WERI-Rb-1 (cell line): ENCODE data around the gene ILDR1.
"Not testable (repeated sequence)": the region's sequence is repeated elsewhere in the genome, so short reads cannot be mapped to it uniquely, and the experiment has no call there.

Experiments used
- DNase-seq: peaks from one replicate; pipeline ENCODE4 v3.0.0-alpha.2; 2020
- H3K27ac ChIP-seq: fragments of 250-450 bp; sonication (Bioruptor Pico); 2 replicates; pipeline ENCODE4 v1.5.1; 2020; ENCODE audit warnings: mild to moderate bottlenecking, moderate library complexity
- H3K27me3 ChIP-seq: fragments of 250-450 bp; sonication (Bioruptor Pico); 2 replicates; pipeline ENCODE4 v1.5.1; 2021; ENCODE audit warnings: mild to moderate bottlenecking, low read depth, moderate library complexity; ENCODE audit not compliant: insufficient read depth, severe bottlenecking
- H3K36me3 ChIP-seq: fragments of 250-450 bp; sonication (Bioruptor Pico); 2 replicates; pipeline ENCODE4 v1.5.1; 2020; ENCODE audit warnings: mild to moderate bottlenecking, moderate library complexity
- H3K4me3 ChIP-seq: 2 replicates; pipeline ENCODE4 v1.5.1; 2011; ENCODE audit warnings: low read depth, mild to moderate bottlenecking, control low read depth, low read length
- H3K9me3 ChIP-seq: fragments of 250-450 bp; sonication (Bioruptor Pico); 2 replicates; pipeline ENCODE4 v1.5.1; 2021; ENCODE audit warnings: mild to moderate bottlenecking, moderate library complexity; ENCODE audit not compliant: severe bottlenecking
- TF ChIP-seq, protein P1 (sequence below): IDR thresholded peaks from 2 replicates; pipeline ENCODE4 v1.5.1; 2011; ENCODE audit warnings: low read depth, mild to moderate bottlenecking, control low read depth, inconsistent platforms, low read length

Gene ILDR1

DNA sequence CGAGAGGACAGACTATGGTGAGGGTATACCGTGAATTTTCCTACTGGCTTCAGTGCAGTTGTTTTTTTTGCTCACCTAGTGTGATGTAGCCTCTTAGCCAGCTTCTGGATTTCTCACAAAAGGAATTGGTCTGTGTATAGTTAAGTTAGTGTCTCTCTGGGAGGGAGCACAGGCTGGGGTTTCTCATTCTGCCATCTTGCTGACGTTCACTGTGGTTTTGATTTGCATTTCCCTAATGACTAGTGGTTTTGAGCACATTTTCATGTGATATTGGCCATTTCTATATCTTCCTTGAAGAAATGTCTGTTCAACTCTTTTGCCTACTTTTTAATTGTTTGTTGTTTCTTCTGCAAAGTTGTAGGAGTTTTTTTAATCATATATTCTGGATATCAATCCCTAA lies 30.9 kb upstream of the ILDR1 start:
- H3K27ac ChIP-seq: no peak overlapping the region
- TF ChIP-seq, protein P1, sequence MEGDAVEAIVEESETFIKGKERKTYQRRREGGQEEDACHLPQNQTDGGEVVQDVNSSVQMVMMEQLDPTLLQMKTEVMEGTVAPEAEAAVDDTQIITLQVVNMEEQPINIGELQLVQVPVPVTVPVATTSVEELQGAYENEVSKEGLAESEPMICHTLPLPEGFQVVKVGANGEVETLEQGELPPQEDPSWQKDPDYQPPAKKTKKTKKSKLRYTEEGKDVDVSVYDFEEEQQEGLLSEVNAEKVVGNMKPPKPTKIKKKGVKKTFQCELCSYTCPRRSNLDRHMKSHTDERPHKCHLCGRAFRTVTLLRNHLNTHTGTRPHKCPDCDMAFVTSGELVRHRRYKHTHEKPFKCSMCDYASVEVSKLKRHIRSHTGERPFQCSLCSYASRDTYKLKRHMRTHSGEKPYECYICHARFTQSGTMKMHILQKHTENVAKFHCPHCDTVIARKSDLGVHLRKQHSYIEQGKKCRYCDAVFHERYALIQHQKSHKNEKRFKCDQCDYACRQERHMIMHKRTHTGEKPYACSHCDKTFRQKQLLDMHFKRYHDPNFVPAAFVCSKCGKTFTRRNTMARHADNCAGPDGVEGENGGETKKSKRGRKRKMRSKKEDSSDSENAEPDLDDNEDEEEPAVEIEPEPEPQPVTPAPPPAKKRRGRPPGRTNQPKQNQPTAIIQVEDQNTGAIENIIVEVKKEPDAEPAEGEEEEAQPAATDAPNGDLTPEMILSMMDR: no peak
- DNase-seq: no peak
- H3K27me3 ChIP-seq: no peaks in the 10 kb centered on the region
- no peaks in the 10 kb centered on the region for H3K36me3 ChIP-seq
- H3K4me3 ChIP-seq: no peak overlapping the region
- no peaks in the 10 kb centered on the region for H3K9me3 ChIP-seq

DNA sequence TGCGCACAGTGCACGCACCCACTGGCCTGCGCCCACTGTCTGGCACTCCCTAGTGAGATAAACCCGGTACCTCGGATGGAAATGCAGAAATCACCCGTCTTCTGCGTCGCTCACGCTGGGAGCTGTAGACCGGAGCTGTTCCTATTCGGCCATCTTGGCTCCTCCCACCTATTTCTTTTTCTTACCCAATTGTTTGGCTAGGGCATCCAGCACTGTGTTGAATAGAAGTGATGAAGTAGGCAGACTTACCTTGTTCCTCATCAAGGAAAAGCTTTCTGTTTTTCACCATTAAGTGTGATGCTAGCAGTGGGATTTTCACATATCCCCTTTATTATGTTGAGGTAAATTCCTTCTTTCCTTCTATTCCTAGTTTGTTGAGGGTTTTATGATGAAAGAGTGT lies 25.7 kb upstream of the ILDR1 start:
- not testable (repeated sequence) for H3K4me3 ChIP-seq, H3K36me3 ChIP-seq, H3K27ac ChIP-seq, DNase-seq, H3K27me3 ChIP-seq, H3K9me3 ChIP-seq

DNA sequence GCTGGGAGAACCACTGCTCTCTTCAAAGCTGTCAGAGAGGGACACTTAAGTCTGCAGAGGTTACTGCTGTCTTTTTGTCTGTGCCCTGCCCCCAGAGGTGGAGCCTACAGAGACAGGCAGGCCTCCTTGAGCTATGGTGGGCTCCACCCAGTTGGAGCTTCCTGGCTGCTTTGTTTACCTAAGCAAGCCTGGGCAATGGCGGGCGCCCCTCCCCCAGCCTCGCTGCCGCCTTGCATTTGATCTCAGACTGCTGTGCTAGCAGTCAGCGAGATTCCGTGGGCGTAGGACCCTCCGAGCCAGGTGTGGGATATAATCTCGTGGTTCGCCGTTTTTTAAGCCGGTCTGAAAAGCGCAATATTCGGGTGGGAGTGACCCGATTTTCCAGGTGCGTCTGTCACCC lies 25.2 kb upstream of the ILDR1 start:
- not testable (repeated sequence) for H3K27ac ChIP-seq, DNase-seq

DNA sequence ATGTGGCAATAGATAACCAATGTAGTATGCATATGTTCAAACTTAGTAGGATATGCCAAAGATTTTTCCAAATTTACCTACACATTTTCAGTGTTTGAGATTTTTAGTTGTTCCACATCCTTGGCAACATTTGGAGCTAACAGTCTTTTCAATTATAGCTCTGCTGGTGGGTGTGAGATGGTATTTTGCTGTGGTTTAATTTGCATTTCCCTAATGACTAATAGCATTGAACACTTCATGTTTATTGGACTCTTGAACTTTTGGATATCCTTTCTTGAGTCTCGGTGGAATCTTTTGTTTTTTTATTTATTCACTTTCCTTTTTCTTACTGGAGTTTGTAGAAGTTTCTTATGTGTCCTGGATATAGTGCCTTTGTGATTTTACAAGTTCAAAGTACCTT lies 11.0 kb upstream of the ILDR1 start:
- Histone ChIP-seq H3K4me3 (no peak overlapping the region), H3K9me3 (peaks cover 10% of the 10 kb centered on the region), H3K27me3 (no peaks in the 10 kb centered on the region), H3K36me3 (no peaks in the 10 kb centered on the region), H3K27ac (no peak overlapping the region)
- TF ChIP-seq, protein P1: no peak
- DNase-seq: no peak

More for the DNA sequence above, 25.2 kb upstream of the ILDR1 start:
- H3K36me3 ChIP-seq, H3K9me3 ChIP-seq, H3K27me3 ChIP-seq, H3K4me3 ChIP-seq: not testable (repeated sequence)

DNA sequence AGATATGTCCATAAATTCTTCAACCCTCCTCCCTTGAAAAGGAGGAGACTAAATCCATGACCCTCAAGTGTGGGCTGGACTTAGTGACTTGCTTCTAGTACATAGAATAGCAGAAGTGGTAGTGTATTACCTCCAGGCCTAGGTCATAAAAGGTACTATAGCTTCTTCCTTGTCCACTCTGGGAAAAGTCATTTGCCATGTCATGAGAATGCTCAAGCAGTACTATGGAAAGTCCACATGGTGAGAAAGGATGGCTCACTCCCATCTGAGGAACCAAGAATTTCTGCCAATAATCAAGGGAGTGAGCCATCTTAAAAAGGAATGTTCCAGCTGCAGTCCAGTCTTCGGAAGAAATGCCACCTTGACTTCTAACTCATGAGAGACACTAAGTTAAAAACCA lies 10.5 kb upstream of the ILDR1 start:
- no peak overlapping the region for H3K27ac ChIP-seq
- TF ChIP-seq, protein P1: no peak
- no peaks in the 10 kb centered on the region for H3K36me3 ChIP-seq
- no peak for DNase-seq
- H3K9me3 ChIP-seq: peaks cover 10% of the 10 kb centered on the region
- no peak overlapping the region for H3K4me3 ChIP-seq
- no peaks in the 10 kb centered on the region for H3K27me3 ChIP-seq

DNA sequence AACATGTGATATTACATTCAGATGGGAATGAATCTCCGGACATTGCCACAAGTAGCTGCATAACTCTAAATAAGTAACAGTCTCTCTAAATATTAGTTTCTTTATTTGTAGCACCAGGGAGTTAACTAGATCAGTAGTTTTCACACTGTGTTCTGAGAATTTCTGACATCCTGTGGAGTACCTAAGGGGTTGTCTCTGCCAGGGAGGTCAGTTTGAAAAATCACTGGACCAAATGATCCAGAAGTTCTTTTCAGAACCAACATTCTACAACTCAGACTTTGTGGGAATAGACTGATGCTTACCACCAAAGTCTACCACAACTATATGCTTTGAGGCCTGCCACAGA lies 9.0 kb upstream of the ILDR1 start:
- DNase-seq: no peak
- Histone ChIP-seq H3K27ac (no peak overlapping the region), H3K4me3 (no peak overlapping the region)

More for the DNA sequence above, 9.0 kb upstream of the ILDR1 start:
- Histone ChIP-seq H3K27me3 (no peaks in the 10 kb centered on the region), H3K9me3 (no peaks in the 10 kb centered on the region), H3K36me3 (no peaks in the 10 kb centered on the region)
- TF ChIP-seq, protein P1: no peak
